GM19193 (cell line): ENCODE measurements around the gene PPP1R9B.

ENCODE experiments used
- POLR2A ChIP-seq: IDR thresholded peaks from 4 replicates; pipeline ENCODE4 v1.6.1; 2011; ENCODE audit not compliant: insufficient read depth, insufficient read length; ENCODE audit errors: extremely low read depth

The PPP1R9B gene

GRCh38 chr17:50146927-50147665 lies 3.4 kb downstream of the PPP1R9B start:
- TF ChIP-seq POLR2A: no peak

- no peak for TF ChIP-seq POLR2A
Measured at GRCh38 chr17:50146230-50146926, 4.1 kb downstream of the PPP1R9B start.

DNA sequence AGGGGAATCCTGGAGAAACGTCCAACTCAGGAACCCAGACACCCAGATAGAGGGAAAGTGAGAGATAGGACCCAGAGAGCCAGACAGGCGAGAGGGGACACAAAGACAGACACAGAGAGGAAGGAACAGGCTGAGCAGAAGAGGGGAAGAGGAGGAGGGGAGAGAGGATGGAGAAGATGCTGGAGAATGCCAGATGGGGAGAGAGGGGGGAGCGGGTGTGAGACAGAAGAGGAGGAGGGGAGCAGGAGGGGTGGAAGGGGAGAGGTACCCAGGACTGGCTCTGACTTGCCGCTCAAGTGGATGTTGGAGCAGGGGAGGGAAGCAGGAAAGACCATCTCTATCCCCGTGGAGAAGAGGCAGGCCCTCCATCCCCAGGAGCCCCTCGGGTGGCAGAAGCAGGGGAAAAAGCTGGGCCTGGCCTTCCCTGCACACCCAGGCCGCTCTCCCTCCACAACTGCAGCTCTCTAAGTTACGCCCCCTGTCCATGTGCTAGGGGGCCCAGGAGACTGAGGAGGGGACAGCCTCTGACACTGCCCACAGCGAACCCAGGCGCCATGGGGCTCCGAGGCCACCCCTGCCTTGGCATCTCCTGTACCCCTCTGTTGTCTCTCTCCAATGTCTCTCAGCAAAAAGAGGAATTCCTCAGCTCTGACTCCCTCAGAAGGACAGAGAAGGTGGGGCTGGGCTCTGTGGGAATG lies 4.8 kb downstream of the PPP1R9B start:
- TF ChIP-seq POLR2A: no peak

DNA sequence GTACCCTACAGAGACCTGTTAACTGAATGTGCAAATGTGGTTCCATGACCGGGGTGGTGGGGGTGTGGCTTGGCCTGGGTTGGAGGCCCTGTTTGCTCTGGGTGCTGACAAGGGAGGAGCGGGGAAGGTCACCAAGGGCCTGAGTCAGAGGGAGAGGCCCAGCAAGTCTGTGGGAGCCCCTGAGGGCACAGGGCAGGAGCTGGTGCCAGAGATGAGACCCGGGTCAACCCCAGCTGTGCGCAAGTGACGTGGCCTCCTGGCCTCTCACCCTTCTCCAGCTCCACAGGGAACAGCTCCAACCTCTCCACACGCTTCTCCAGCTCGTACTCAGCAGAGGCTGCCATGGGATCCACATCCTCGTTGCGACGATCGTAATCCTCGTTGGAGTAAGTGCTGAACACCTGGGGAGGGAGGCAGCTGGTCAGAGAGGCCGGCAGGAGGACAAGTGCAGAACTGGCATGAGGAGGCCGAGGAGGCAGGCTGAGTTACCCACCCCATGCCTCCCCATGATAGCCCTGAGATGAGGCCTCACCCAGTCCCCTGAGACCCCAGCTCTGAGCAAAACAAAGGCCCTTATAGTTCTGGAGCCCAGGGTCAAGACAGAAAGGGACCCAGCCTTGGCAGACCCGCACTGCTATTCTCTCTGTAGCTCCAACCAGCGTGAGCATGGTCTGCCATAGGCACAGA lies 5.5 kb downstream of the PPP1R9B start:
- no peak for TF ChIP-seq POLR2A

GRCh38 chr17:50144355-50144754 lies 6.1 kb downstream of the PPP1R9B start:
- no peak for TF ChIP-seq POLR2A

DNA sequence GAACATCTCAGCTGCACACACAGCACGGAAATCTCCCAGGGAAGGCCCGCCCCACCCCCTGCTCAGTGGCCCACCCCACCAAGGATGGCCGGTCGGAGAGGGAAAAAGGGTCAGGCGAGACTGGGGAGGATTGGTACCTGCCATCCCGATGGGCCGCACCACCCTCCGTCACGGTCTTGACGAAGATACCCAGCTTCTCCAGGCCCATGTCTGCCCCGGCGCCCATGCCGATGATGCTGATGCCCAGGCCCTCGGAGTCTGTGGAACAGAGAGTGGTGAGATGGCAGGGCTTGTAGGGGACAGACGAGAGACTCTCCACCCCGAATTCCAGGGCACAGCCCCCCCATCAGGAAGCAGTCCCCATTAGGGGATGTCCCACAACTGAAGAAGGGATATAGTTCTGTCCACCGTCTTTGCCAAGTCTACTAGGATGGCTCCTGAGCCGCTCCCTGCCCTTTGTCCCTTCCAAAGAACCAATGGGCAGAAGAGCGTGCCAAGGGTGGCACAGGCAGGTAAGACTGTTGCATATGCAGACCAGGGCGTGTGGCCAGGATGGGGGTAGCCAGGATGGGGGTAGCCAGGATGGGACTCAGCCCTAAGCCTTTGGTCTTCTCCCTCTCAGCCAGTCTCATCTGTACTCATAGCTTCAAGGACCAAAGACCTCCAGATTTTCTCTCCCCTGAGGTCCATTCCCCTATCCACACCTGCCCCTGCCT lies 6.9 kb downstream of the PPP1R9B start:
- TF ChIP-seq POLR2A: no peak

GRCh38 chr17:50141745-50142110 lies 8.7 kb downstream of the PPP1R9B start:
- TF ChIP-seq POLR2A: no peak

DNA sequence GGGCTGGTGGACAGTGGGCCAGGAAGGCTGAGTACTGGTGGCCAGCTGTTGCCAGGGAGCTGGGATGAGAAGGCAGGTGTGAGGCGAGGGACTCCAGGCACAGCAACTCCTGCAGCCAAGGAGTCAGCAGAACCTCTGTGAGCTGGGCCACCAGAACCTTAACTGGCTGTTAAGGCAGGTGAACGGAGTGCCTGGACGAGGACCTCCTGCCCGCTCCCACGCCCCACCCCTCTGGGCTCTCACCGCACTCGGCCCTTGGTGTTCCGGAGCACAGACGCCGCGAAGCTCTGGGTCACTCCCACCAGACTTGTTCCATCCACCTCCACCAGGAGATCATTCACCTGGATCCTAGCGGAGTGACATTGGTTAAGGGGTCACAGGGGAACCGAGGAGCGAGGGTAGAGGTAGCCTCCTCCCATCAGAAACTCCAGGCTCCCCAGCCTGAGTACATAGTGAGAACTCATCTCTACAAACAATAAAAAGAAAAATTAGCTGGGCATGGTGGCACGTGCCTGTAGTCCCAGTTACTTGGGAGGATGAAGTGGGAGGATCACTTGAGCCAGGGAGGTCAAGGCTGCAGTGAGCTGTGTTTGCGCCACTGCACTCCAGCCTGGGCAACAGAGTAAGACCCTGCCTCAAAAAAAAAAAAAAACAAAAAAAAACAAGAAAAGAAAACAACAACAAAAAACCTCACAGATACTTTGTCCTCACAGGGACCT lies 9.3 kb downstream of the PPP1R9B start:
- no peak for TF ChIP-seq POLR2A

DNA sequence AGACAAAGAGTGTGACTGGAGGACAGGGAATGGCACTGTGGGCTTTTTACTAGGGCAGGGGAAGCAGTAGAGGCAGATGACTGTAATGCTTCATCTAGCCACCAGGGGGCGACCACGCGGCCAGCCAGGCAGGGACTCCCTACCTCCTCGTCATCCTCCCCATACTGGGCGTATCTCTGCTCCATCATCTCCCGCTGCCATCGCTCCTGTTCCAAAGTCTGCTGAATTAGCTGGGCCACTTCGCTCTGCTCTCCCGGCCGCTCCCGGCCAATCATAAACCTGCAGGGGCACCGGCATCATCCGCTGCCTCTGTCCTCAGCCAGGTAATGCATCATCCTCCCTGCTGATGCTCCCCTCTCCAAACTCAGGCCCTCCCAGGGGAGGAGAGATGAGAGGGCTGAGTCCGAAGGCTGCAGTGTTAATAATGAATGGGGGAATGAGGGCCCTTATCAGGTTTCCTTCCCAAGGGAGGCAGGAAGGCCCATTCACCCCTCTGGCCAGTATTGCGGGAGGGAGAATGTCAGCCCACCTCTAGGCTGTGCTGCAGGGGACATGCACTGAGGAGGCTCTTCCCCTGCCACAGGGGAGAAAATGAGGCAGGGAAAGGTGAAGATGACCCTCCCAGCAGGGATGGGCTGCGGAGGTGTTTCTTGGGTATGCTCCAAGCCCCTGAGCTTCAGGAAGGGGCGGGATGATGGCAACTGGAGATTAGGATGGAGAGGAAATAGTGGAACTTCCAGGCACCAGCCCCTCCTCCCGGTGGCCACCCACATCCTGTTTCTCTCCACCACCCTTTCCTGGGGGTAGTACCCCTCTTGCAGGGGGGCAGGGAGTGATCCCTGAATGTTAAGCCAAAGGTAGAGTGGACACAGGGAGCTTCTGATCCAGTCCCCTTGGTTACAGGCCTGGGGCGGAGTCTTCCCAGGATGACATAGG lies 10.3 kb downstream of the PPP1R9B start:
- no peak for TF ChIP-seq POLR2A

GRCh38 chr17:50139185-50139783 lies 11.2 kb downstream of the PPP1R9B start:
- no peak for TF ChIP-seq POLR2A

- TF ChIP-seq POLR2A: no peak
Measured at GRCh38 chr17:50137042-50137441, 13.4 kb downstream of the PPP1R9B start.

- no peak for TF ChIP-seq POLR2A
Measured at GRCh38 chr17:50136096-50136687, 14.3 kb downstream of the PPP1R9B start.

GRCh38 chr17:50135316-50136095 lies 15.0 kb downstream of the PPP1R9B start:
- TF ChIP-seq POLR2A: no peak
